Naive thymus-derived CD8-positive, alpha-beta T cell (primary cell): ENCODE data around the gene DUSP22. TPM values are rescaled to one million over a fixed set of nuclear protein-coding genes. Genes with fewer than 3 reads are reported as not detected.

Experiments used
- ATAC-seq, 2 donors: fragments of 150-1000 bp; cut with Tn5 transposase in 1 of 2; sonication (Bioruptor Pico), chemical (Tn5 transposase) in 1 of 2; 1 replicate in 1 of 2; 2 replicates in 1 of 2; pipeline ENCODE4 v1.10.0; 2021; ENCODE audit warnings: mild to moderate bottlenecking in 2 of 2, moderate library complexity in 2 of 2
- POLR2A ChIA-PET: fragments of 350-600 bp; sonication (Branson Sonifier 250); formaldehyde crosslinking; loops from one replicate; lab custom pipeline; 2021; ENCODE audit warnings: antibody characterized with exemption; lab: Charles Lee
- DNase-seq, 10 donors: peaks; one replicate each; pipeline versions ENCODE4 v3.0.0 to v3.0.0-alpha.2; 2020 to 2022
- H3K27ac Mint-ChIP-seq, 10 donors: one replicate each; pipeline ENCODE4 v1.8.0; 2020 to 2022; ENCODE audit warnings: mild to moderate bottlenecking in 10 of 10, mixed read lengths in 10 of 10, moderate library complexity in 4 of 10, inconsistent platforms in 1 of 10
- H3K27me3 Mint-ChIP-seq, 5 donors: one replicate each; pipeline ENCODE4 v1.8.0; 2021 to 2022; ENCODE audit warnings: mixed read lengths in 5 of 5
- H3K36me3 Mint-ChIP-seq, 3 donors: one replicate each; pipeline ENCODE4 v1.8.0; 2020 to 2022; ENCODE audit warnings: mixed read lengths in 3 of 3, mild to moderate bottlenecking in 2 of 3, inconsistent platforms in 1 of 3
- H3K4me1 Mint-ChIP-seq, 4 donors: one replicate each; pipeline ENCODE4 v1.8.0; 2021 to 2022; ENCODE audit warnings: mixed read lengths in 4 of 4
- H3K4me3 Mint-ChIP-seq, 10 donors: one replicate each; pipeline ENCODE4 v1.8.0; 2020 to 2022; ENCODE audit warnings: mild to moderate bottlenecking in 10 of 10, mixed read lengths in 10 of 10, moderate library complexity in 6 of 10, inconsistent platforms in 1 of 10
- H3K9me3 Mint-ChIP-seq, 9 donors: one replicate each; pipeline ENCODE4 v1.8.0; 2020 to 2022; ENCODE audit warnings: mixed read lengths in 9 of 9, mild to moderate bottlenecking in 3 of 9, inconsistent platforms in 1 of 9, moderate library complexity in 1 of 9
- polyA plus RNA-seq, 3 donors: library from polyadenylated mRNA; unstranded; fragments of 300-500 nt; fragmentation: Illumina TruSeq; gene quantifications; one replicate each; pipeline ENCODE4 v1.2.3, GENCODE V29; 2021
- total RNA-seq, 8 experiments: library from RNA in 2 of 8; stranded (reverse) in 2 of 8; gene quantifications; one replicate each; pipeline ENCODE4 v1.2.3 and lab custom pipeline; 2021 to 2026

Gene DUSP22
- total and polyA plus RNA-seq, 5 experiments from 2014 or later, result 40.1 to 46.0 (median 43.0) TPM

DNA sequence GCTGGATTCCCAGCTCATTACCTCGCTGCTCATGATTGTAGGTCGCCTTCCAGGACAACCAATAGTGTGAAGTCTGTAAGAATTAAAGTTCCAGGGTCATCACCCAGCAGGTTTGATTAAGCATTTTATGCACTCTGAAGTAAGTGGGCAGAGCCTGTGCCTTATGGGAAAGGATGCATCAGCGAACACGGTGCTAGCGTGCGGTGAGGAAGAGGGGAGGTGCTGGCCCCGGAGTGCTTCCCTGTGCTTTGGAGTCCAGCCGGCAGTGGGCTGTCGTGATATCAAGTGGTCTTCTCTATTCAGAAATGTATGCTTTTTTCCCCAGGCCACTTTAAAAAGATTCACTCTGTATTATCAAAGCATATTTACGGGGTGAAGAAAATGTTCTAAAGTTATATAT lies 16.0 kb downstream of the DUSP22 start:
- no peaks in the 10 kb centered on the region for H3K27me3 Mint-ChIP-seq
- no peak for ATAC-seq
- no peak for DNase-seq
- H3K36me3 Mint-ChIP-seq, result peaks cover 6 to 32% (median 9%) of the 10 kb centered on the region in 3 donors
- POLR2A ChIA-PET, result interaction anchor here (2.1 kb wide), 1 partner anchor 12 kb away, joined by 6 read pairs; no protein-coding TSS in a partner anchor
- H3K4me1 Mint-ChIP-seq, result peaks cover 11 to 30% (median 25%) of the 10 kb centered on the region in 4 donors
- H3K9me3 Mint-ChIP-seq, result peaks cover 0 to 2% (median 0%) of the 10 kb centered on the region in 9 donors
- peak overlapping the region in 1 of 10 donors; percentile 32 for H3K27ac Mint-ChIP-seq
- no peak overlapping the region for H3K4me3 Mint-ChIP-seq

- Mint-ChIP-seq H3K36me3 (peaks cover 6 to 32% (median 9%) of the 10 kb centered on the region in 3 donors), H3K4me1 (peaks cover 12 to 32% (median 27%) of the 10 kb centered on the region in 4 donors), H3K27me3 (no peaks in the 10 kb centered on the region), H3K27ac (peak overlapping the region in 1 of 10 donors; percentile 32), H3K9me3 (peaks cover 0 to 2% (median 0%) of the 10 kb centered on the region in 9 donors), H3K4me3 (no peak overlapping the region)
- DNase-seq (peak in 1 of 10 donors; percentile 24), ATAC-seq (no peak)
- POLR2A ChIA-PET, result interaction anchor here (2.1 kb wide), 1 partner anchor 12 kb away, joined by 6 read pairs; no protein-coding TSS in a partner anchor
Observed at GRCh38 chr6:308768-309167, 16.5 kb downstream of the DUSP22 start.

DNA sequence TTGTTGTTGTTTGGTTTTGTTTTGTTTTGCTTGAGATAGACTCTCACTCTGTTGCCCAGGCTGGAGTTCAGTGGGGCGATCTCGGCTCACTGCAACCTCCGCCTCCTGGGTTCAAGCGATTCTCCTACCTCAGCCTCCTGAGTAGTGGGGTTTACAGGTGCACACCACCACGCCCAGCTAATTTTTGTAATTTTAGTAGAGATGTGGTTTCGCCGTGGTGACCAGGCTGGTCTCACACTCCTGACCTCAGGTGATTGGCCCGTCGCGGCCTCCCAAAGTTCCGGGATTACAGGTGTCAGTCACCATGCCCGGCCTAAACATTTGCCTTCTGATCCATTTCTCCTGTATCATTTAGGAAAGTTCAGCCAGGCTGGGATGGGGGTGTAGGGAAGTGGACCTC lies 17.7 kb downstream of the DUSP22 start:
- ATAC-seq, result no peak
- no peak overlapping the region for H3K4me3 Mint-ChIP-seq
- peaks cover 0 to 33% (median 4%) of the 10 kb centered on the region in 3 donors for H3K36me3 Mint-ChIP-seq
- peaks cover 8 to 38% (median 26%) of the 10 kb centered on the region in 4 donors for H3K4me1 Mint-ChIP-seq
- peak in 1 of 10 donors; percentile 58 for DNase-seq
- no peaks in the 10 kb centered on the region for H3K27me3 Mint-ChIP-seq
- no peak overlapping the region for H3K27ac Mint-ChIP-seq
- peaks cover 0 to 2% (median 0%) of the 10 kb centered on the region in 9 donors for H3K9me3 Mint-ChIP-seq
- POLR2A ChIA-PET, result no interaction called here

- POLR2A ChIA-PET, result no interaction called here
- DNase-seq (no peak), ATAC-seq (no peak)
- Mint-ChIP-seq H3K27ac (peak overlapping the region in 1 of 10 donors; percentile 55), H3K4me1 (peaks cover 10 to 38% (median 28%) of the 10 kb centered on the region in 4 donors), H3K9me3 (peaks cover 0 to 2% (median 0%) of the 10 kb centered on the region in 9 donors), H3K27me3 (no peaks in the 10 kb centered on the region), H3K4me3 (no peak overlapping the region), H3K36me3 (peaks cover 0 to 36% (median 6%) of the 10 kb centered on the region in 3 donors)
Observed at GRCh38 chr6:310671-311070, 18.4 kb downstream of the DUSP22 start.

- peaks cover 0 to 2% (median 0%) of the 10 kb centered on the region in 9 donors for H3K9me3 Mint-ChIP-seq
- no peak overlapping the region for H3K27ac Mint-ChIP-seq
- no peak overlapping the region for H3K4me3 Mint-ChIP-seq
- DNase-seq, result peak in 1 of 10 donors; percentile 35
- no peaks in the 10 kb centered on the region for H3K27me3 Mint-ChIP-seq
- POLR2A ChIA-PET, result no interaction called here
- peaks cover 0 to 39% (median 6%) of the 10 kb centered on the region in 3 donors for H3K36me3 Mint-ChIP-seq
- H3K4me1 Mint-ChIP-seq, result peaks cover 11 to 46% (median 29%) of the 10 kb centered on the region in 4 donors
- ATAC-seq, result no peak
Observed at GRCh38 chr6:311679-312220, 19.5 kb downstream of the DUSP22 start.

GRCh38 chr6:313087-313486 lies 20.8 kb downstream of the DUSP22 start:
- Mint-ChIP-seq H3K4me1 (peaks cover 15 to 59% (median 32%) of the 10 kb centered on the region in 4 donors), H3K9me3 (peaks cover 0 to 2% (median 0%) of the 10 kb centered on the region in 9 donors), H3K36me3 (peaks cover 0 to 34% (median 3%) of the 10 kb centered on the region in 3 donors), H3K27me3 (no peaks in the 10 kb centered on the region), H3K4me3 (peak overlapping the region in 5 of 10 donors; percentile 1 to 38 (median 16)), H3K27ac (peak overlapping the region in 4 of 10 donors; percentile 4 to 69 (median 53))
- ATAC-seq, result peak; percentile 25
- no peak for DNase-seq
- POLR2A ChIA-PET, result interaction anchor here (0.7 kb wide), 2 partner anchors 124 to 317 kb away, joined by 3 read pairs; no protein-coding TSS in a partner anchor

- peaks cover 0 to 34% (median 6%) of the 10 kb centered on the region in 3 donors for H3K36me3 Mint-ChIP-seq
- H3K4me3 Mint-ChIP-seq, result no peak overlapping the region
- POLR2A ChIA-PET, result no interaction called here
- peaks cover 0 to 5% (median 0%) of the 10 kb centered on the region in 9 donors for H3K9me3 Mint-ChIP-seq
- H3K27me3 Mint-ChIP-seq, result no peaks in the 10 kb centered on the region
- ATAC-seq (no peak), DNase-seq (peak in 1 of 10 donors; percentile 36)
- H3K27ac Mint-ChIP-seq, result peak overlapping the region in 1 of 10 donors; percentile 43
- peaks cover 19 to 65% (median 32%) of the 10 kb centered on the region in 4 donors for H3K4me1 Mint-ChIP-seq
Observed at GRCh38 chr6:313917-314316, 21.6 kb downstream of the DUSP22 start.

DNA sequence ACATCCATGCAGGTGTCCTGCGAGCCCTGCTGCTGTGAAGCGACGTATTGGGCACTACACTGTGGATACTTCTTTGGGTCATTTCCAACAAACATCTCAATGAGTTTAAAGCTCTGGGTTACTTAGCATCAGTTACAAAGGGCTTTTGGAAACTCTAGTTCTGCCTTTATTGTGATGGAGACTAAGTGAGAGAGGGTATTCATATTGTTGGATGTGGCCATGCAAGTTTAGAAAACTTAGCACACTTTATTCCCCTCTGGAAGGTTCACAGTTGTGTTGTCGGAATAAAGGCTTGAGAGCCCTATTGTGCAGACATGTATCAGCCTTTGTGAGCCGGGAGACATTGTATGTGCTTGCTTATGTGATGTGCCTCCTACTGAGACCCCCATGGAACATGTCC lies 22.1 kb downstream of the DUSP22 start:
- peaks cover 19 to 67% (median 32%) of the 10 kb centered on the region in 4 donors for H3K4me1 Mint-ChIP-seq
- H3K36me3 Mint-ChIP-seq, result peaks cover 0 to 31% (median 6%) of the 10 kb centered on the region in 3 donors
- H3K4me3 Mint-ChIP-seq, result no peak overlapping the region
- H3K27ac Mint-ChIP-seq, result no peak overlapping the region
- no peak for ATAC-seq
- no peaks in the 10 kb centered on the region for H3K27me3 Mint-ChIP-seq
- H3K9me3 Mint-ChIP-seq, result peaks cover 0 to 5% (median 0%) of the 10 kb centered on the region in 9 donors
- POLR2A ChIA-PET, result no interaction called here
- DNase-seq, result no peak

DNA sequence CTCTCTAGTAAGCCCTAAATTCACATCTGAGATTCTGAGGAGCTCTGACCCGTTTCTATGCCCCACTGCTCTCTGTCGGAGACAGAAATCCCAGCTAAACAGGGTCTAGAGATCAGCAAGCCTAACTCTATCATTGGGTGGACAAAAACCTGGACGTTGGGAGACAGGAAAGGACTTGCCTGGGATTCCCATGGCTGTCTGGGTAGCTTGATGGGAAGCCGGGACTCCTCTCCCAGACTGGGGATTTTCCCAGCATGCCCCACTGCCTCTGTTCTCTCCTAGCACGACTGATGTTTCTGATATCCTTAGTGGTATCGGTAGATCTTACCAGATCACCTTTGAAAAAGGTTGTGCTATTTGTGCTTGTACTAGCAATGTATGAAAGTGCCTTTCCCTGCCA lies 22.9 kb downstream of the DUSP22 start:
- Mint-ChIP-seq H3K4me1 (peaks cover 20 to 69% (median 30%) of the 10 kb centered on the region in 4 donors), H3K9me3 (peaks cover 0 to 5% (median 0%) of the 10 kb centered on the region in 9 donors), H3K4me3 (no peak overlapping the region), H3K27ac (no peak overlapping the region), H3K36me3 (peaks cover 0 to 31% (median 6%) of the 10 kb centered on the region in 3 donors), H3K27me3 (no peaks in the 10 kb centered on the region)
- peak in 1 of 10 donors; percentile 21 for DNase-seq
- no peak for ATAC-seq
- POLR2A ChIA-PET, result no interaction called here

DNA sequence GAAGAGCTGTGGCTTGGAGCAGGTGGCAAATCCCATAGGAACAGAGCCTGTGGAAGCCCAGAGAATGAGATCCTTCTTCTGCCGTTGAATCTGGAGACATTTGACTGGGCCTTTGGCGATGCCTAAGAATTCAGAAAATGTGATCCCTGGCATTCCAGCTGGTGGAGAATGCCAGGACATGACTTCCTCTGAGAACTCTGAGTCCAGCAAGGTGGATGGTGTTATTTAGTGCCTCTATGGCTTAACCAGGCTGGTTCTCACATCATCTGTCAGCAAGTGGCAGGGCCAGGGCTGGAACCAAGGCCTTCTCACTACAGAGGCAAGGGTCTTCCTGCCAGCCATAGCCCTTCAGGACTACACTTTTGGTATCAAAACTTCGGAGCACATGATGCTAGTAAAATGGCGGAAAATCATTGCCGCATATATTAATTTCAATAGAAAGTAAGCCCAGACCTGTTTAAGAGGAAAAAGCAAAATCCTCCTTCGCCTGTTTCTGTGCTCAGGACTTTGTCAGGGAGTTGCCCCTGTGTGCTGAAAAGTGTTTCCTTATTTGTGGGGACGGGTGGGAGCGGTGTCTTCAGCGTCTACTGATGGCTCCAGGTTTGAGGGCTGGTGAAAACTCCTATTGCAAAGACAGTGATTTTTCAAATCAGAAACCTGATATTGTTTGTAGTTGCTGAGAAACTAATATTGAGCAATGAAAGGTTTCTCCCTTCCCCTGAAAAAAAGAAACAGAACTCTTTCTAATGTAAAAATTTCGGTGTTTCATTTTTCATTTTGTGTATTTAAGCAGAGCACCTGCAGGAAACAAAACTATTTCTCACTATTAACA lies 23.9 kb downstream of the DUSP22 start:
- Mint-ChIP-seq H3K4me3 (no peak overlapping the region), H3K27ac (peak overlapping the region in 2 of 10 donors; percentile 15), H3K9me3 (peaks cover 0 to 5% (median 0%) of the 10 kb centered on the region in 9 donors), H3K36me3 (peaks cover 0 to 26% (median 6%) of the 10 kb centered on the region in 3 donors), H3K27me3 (no peaks in the 10 kb centered on the region), H3K4me1 (peaks cover 19 to 64% (median 29%) of the 10 kb centered on the region in 4 donors)
- ATAC-seq (no peak), DNase-seq (peak in 1 of 10 donors; percentile 23)
- POLR2A ChIA-PET, result no interaction called here

- ATAC-seq (no peak), DNase-seq (no peak)
- POLR2A ChIA-PET, result no interaction called here
- H3K9me3 Mint-ChIP-seq, result peaks cover 0 to 5% (median 0%) of the 10 kb centered on the region in 9 donors
- peaks cover 19 to 61% (median 28%) of the 10 kb centered on the region in 4 donors for H3K4me1 Mint-ChIP-seq
- H3K36me3 Mint-ChIP-seq, result peaks cover 0 to 21% (median 6%) of the 10 kb centered on the region in 3 donors
- no peaks in the 10 kb centered on the region for H3K27me3 Mint-ChIP-seq
- no peak overlapping the region for H3K4me3 Mint-ChIP-seq
- peak overlapping the region in 1 of 10 donors; percentile 79 for H3K27ac Mint-ChIP-seq
Observed at GRCh38 chr6:316753-317038, 24.4 kb downstream of the DUSP22 start.

DNA sequence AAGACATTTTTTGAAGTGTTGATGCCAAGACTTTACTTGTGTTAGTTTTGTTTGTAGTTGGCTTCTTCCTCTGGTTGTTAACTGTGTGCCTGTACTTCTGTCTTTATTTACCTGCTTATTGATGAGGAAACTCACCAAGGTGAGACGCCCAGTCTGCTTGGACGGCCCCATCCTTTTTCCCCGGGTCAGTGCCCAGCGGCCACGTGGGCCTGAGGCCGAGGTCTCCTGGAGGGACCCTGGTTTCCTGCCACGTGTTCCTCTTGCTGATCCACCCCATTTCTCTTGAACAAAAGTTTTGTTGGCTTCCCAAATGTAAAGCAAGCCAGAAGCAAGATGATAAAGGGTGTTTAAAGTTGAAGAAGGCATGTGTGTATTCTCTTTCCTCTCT lies 24.8 kb downstream of the DUSP22 start:
- H3K4me1 Mint-ChIP-seq, result peaks cover 19 to 58% (median 25%) of the 10 kb centered on the region in 4 donors
- no peak overlapping the region for H3K4me3 Mint-ChIP-seq
- POLR2A ChIA-PET, result no interaction called here
- H3K36me3 Mint-ChIP-seq, result peaks cover 0 to 18% (median 6%) of the 10 kb centered on the region in 3 donors
- ATAC-seq, result no peak
- H3K27me3 Mint-ChIP-seq, result no peaks in the 10 kb centered on the region
- H3K27ac Mint-ChIP-seq, result peak overlapping the region in 2 of 10 donors; percentile 14 to 79
- DNase-seq, result peak in 1 of 10 donors; percentile 26
- peaks cover 0 to 5% (median 0%) of the 10 kb centered on the region in 9 donors for H3K9me3 Mint-ChIP-seq
